Thyroid gland (tissue), 4 donors: ENCODE results near the gene GTPBP6. TPM values are rescaled to one million over a fixed set of nuclear protein-coding genes. Genes with fewer than 3 reads are reported as not detected.
"Not testable (repeated sequence)": the region's sequence is repeated elsewhere in the genome, so short reads cannot be mapped to it uniquely, and the experiment has no call there.

Experiments
- DNase-seq, 2 donors: peaks; one replicate each; pipeline ENCODE4 v3.0.0-alpha.2; 2019
- H3K27ac ChIP-seq, 3 donors: fragments of 200-600 bp; sonication (generic); 1 replicate in 2 of 3; 2 replicates in 1 of 3; pipeline ENCODE4 v1.5.1; 2016 to 2019; ENCODE audit warnings: mild to moderate bottlenecking in 1 of 3, moderate library complexity in 1 of 3
- H3K27me3 ChIP-seq: fragments of 200-600 bp; sonication (generic); one replicate; pipeline ENCODE4 v1.5.1; 2019
- H3K36me3 ChIP-seq, 2 donors: fragments of 200-600 bp; sonication (generic); one replicate each; pipeline ENCODE4 v1.5.1; 2016 to 2019
- H3K4me1 ChIP-seq, 2 donors: fragments of 200-600 bp; sonication (generic); one replicate each; pipeline ENCODE4 v1.5.1; 2017 to 2019
- H3K4me3 ChIP-seq, 3 donors: fragments of 200-600 bp; sonication (generic); replicated peaks in 1 of 3; 1 replicate in 2 of 3; 2 replicates in 1 of 3; pipeline ENCODE4 v1.5.1; 2016; ENCODE audit warnings: mild to moderate bottlenecking in 1 of 3
- H3K9me3 ChIP-seq: fragments of 200-600 bp; sonication (generic); one replicate; pipeline ENCODE4 v1.5.1; 2017
- CTCF ChIP-seq, 6 experiments: fragments of 200-600 bp in 3 of 6; fragments of 450-650 bp in 3 of 6; sonication (generic) in 3 of 6; IDR thresholded peaks; one replicate each; pipeline ENCODE4 v1.5.1; 2016 to 2019; ENCODE audit warnings: antibody characterized with exemption in 6 of 6, mild to moderate bottlenecking in 2 of 6, inconsistent platforms in 1 of 6, moderate library complexity in 1 of 6
- POLR2A ChIP-seq, 2 donors: fragments of 450-650 bp; IDR thresholded peaks; one replicate each; pipeline ENCODE4 v1.6.1; 2017; ENCODE audit warnings: antibody characterized with exemption in 2 of 2, mild to moderate bottlenecking in 2 of 2, moderate library complexity in 1 of 2
- WGBS, 2 donors: methylation state at CpG; one replicate each; pipeline ENCODE4 v1.1.5; 2017; 5-methylcytosine and 5-hydroxymethylcytosine counted together
- intact Hi-C: fragments of 100-400 bp; cut with DNase I; formaldehyde crosslinking; loops from one replicate; pipeline ENCODE4 v1.15.1; 2023
- total RNA-seq, 4 donors: library from RNA; depleted of rRNA; stranded (reverse); fragments of >200 nt; gene quantifications; one replicate each; pipeline ENCODE4 v1.2.3, GENCODE V29; 2016

Gene GTPBP6
- total RNA-seq, 4 donors from 2014 or later: 39.9 to 54.9 (median 47.9) TPM

- 82 to 84% methylated on average over 16 of the region's 16 CpGs for WGBS, 2 donors
- no peak for DNase-seq
- H3K27ac ChIP-seq: no peak overlapping the region
- intact Hi-C loops: no loop called here
- H3K4me3 ChIP-seq: no peak overlapping the region
- no peaks in the 10 kb centered on the region for H3K4me1 ChIP-seq
- no peaks in the 10 kb centered on the region for H3K9me3 ChIP-seq
- TF ChIP-seq CTCF (IDR thresholded peaks at IDR 0.05) (no peak), POLR2A (IDR thresholded peaks at IDR 0.05) (no peak)
- H3K36me3 ChIP-seq: no peaks in the 10 kb centered on the region
- no peaks in the 10 kb centered on the region for H3K27me3 ChIP-seq
Measured at GRCh38 chrX:264634-265455, 53.8 kb downstream of the GTPBP6 start.

- H3K36me3 ChIP-seq, H3K27me3 ChIP-seq, DNase-seq, H3K4me3 ChIP-seq, intact Hi-C loops, H3K27ac ChIP-seq, H3K4me1 ChIP-seq, H3K9me3 ChIP-seq: not testable (repeated sequence)
- 87 to 88% methylated on average over 16 of the region's 16 CpGs for WGBS, 2 donors
Measured at GRCh38 chrX:264006-264405, 54.6 kb downstream of the GTPBP6 start.

- Histone ChIP-seq H3K4me3 (no peak overlapping the region), H3K27ac (no peak overlapping the region), H3K36me3 (no peaks in the 10 kb centered on the region), H3K4me1 (no peaks in the 10 kb centered on the region), H3K27me3 (no peaks in the 10 kb centered on the region), H3K9me3 (no peaks in the 10 kb centered on the region)
- no peak for DNase-seq
- intact Hi-C loops: no loop called here
- no peak for TF ChIP-seq CTCF (IDR thresholded peaks at IDR 0.05)
- no peak for TF ChIP-seq POLR2A (IDR thresholded peaks at IDR 0.05)
- 84 to 85% methylated on average over 13 of the region's 13 CpGs for WGBS, 2 donors
Measured at GRCh38 chrX:262381-262909, 56.2 kb downstream of the GTPBP6 start.

GRCh38 chrX:261919-262352, 56.7 kb downstream of the GTPBP6 start:
- H3K4me3 ChIP-seq: no peak overlapping the region
- no peak for DNase-seq
- WGBS, 2 donors: 69 to 72% methylated on average over 12 of the region's 12 CpGs
- intact Hi-C loops: no loop called here
- TF ChIP-seq CTCF (IDR thresholded peaks at IDR 0.05) (no peak), POLR2A (IDR thresholded peaks at IDR 0.05) (no peak)
- H3K27me3 ChIP-seq: no peaks in the 10 kb centered on the region
- H3K9me3 ChIP-seq: no peaks in the 10 kb centered on the region
- no peak overlapping the region for H3K27ac ChIP-seq
- no peaks in the 10 kb centered on the region for H3K4me1 ChIP-seq
- no peaks in the 10 kb centered on the region for H3K36me3 ChIP-seq

- Histone ChIP-seq H3K9me3 (no peaks in the 10 kb centered on the region), H3K36me3 (no peaks in the 10 kb centered on the region), H3K4me1 (no peaks in the 10 kb centered on the region), H3K27ac (no peak overlapping the region), H3K27me3 (no peaks in the 10 kb centered on the region), H3K4me3 (no peak overlapping the region)
- intact Hi-C loops: no loop called here
- DNase-seq: no peak
- no peak for TF ChIP-seq POLR2A (IDR thresholded peaks at IDR 0.05)
- TF ChIP-seq CTCF (IDR thresholded peaks at IDR 0.05): no peak
- WGBS, 2 donors: 64 to 67% methylated on average over 29 to 31 of the region's 32 CpGs
Measured at GRCh38 chrX:261167-261918, 57.3 kb downstream of the GTPBP6 start.
